Activated T-cell treated with anti-CD3 and anti-CD28 coated beads, Interleukin-2, amount 50 U/mL, for 72 hours (primary cell): ENCODE data around the gene CDCP1. TPM values are rescaled to one million over a fixed set of nuclear protein-coding genes. Genes with fewer than 3 reads are reported as not detected.

Experiments
- ATAC-seq, 2 donors: fragments of 150-1000 bp; cut with Tn5 transposase; replicated peaks in 1 of 2; 2 replicates each; pipeline ENCODE4 v1.10.0; 2021; ENCODE audit warnings: moderate library complexity in 2 of 2, mild to moderate bottlenecking in 1 of 2
- DNase-seq, 2 donors: peaks; one replicate each; pipeline ENCODE4 v3.0.0; 2021 to 2022; ENCODE audit warnings: mixed read lengths in 1 of 2
- H3K27ac Mint-ChIP-seq: one replicate; pipeline ENCODE4 v1.8.0; 2022; ENCODE audit warnings: mild to moderate bottlenecking, moderate library complexity, mixed read lengths
- H3K27me3 Mint-ChIP-seq: one replicate; pipeline ENCODE4 v1.8.0; 2022; ENCODE audit warnings: low read depth, mixed read lengths
- H3K36me3 Mint-ChIP-seq, 2 donors: one replicate each; pipeline ENCODE4 v1.8.0; 2022; ENCODE audit warnings: mixed read lengths in 2 of 2, mild to moderate bottlenecking in 1 of 2; ENCODE audit not compliant: insufficient read depth in 2 of 2
- H3K4me1 Mint-ChIP-seq: one replicate; pipeline ENCODE4 v1.8.0; 2022; ENCODE audit warnings: low read depth, mixed read lengths
- H3K4me3 Mint-ChIP-seq, 2 donors: one replicate each; pipeline ENCODE4 v1.8.0; 2022; ENCODE audit warnings: mild to moderate bottlenecking in 2 of 2, mixed read lengths in 2 of 2, moderate library complexity in 2 of 2
- H3K9me3 Mint-ChIP-seq, 2 donors: one replicate each; pipeline ENCODE4 v1.8.0; 2022; ENCODE audit warnings: mixed read lengths in 2 of 2
- total RNA-seq, 2 donors: library from RNA; stranded (reverse); gene quantifications; one replicate each; pipeline ENCODE4 v1.2.3, GENCODE V29; 2022

CDCP1 gene
- total RNA-seq: 1 to 10 TPM; 1.2 to 2.8 TPM

DNA sequence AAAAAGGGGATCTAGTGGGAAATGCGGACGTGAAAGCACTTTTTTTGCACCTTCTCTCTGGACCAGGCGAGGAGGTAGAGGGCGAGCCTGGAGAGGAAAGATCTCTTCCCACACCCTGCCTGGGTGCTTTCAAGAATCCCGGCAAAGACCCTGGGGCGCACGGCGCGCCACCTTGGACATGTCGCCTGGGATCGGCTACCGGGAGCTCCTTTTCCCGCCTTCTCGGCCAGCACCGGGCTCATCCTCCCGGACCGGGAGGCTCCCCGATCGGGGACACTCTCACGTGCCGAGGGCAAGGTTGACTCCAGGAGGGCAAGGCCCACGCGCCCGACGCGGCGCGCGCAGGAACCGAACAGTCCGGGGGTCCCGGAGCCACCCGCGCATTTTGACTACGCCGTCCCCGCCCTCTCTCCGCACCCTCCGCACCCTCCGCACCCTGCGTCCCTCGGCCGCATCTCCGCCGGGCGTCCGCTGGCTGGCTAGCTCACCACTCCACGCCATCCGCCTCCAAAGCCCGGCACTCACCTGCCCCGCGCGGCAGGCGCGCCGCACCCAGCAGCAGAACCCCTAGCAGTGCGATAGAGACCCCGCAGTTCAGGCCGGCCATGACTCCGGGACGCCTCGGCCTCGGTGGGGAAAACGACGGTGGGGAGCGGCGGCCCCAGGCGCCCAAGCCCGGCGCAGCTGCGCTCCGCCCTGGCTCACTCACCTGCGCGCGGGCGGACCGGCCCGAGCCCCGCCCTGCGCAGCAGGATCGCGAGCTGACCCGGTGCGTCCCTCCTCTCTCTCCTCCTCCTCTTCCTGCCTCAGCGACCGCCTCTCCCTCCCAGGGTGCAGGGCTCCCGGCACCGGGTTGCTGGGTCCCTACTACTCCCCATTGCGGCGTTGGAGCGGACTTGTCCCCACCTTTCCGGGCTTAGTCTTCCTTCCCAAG is at the start of gene CDCP1:
Gene CDCP1 (minus strand): TSS at position 698 of the 934 bp plus-strand sequence. CDS start 91 bp downstream, at position 607.
- peaks cover 27% of the 10 kb centered on the region for H3K4me1 Mint-ChIP-seq
- H3K36me3 Mint-ChIP-seq: peaks cover 8 to 13% of the 10 kb centered on the region in 2 donors
- peaks cover 8 to 9% of the 10 kb centered on the region in 2 donors for H3K9me3 Mint-ChIP-seq
- peak within 1 kb of the TSS; percentile 55 for H3K27ac Mint-ChIP-seq
- peak within 1 kb of the TSS; percentile 84 to 89 for H3K4me3 Mint-ChIP-seq
- DNase-seq: peak; percentile 8 to 9
- peak; percentile 59 to 76 for ATAC-seq
- H3K27me3 Mint-ChIP-seq: peaks cover 51% of the 10 kb centered on the region

DNA sequence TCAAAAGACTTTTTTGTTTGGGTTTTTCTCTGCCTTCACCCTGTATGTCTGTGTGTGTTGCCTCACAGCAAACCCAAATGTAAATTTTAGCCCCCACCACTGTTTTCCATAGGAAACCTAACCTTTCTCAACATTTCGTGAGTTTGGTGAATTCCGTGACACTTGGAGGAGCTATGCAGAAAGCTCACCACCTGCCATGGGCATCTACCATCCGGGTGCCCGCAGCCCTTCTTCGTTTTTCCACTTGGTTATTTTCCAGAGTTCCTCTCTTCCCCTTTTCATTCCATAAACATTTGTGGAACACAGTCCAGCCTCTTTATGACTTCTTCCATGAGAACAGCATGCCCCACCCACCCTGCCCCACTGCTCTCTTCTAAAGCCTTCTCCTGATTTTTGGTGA is 48.6 kb upstream of the CDCP1 start:
- Mint-ChIP-seq H3K4me1 (no peaks in the 10 kb centered on the region), H3K9me3 (no peaks in the 10 kb centered on the region), H3K4me3 (no peak overlapping the region), H3K27ac (no peak overlapping the region), H3K36me3 (no peaks in the 10 kb centered on the region), H3K27me3 (peaks cover 30% of the 10 kb centered on the region)
- DNase-seq: no peak
- no peak for ATAC-seq

GRCh38 chr3:45191924-45192417 is 45.8 kb upstream of the CDCP1 start:
- Mint-ChIP-seq H3K4me1 (peaks cover 19% of the 10 kb centered on the region), H3K27ac (no peak overlapping the region), H3K9me3 (no peaks in the 10 kb centered on the region), H3K4me3 (no peak overlapping the region), H3K36me3 (no peaks in the 10 kb centered on the region), H3K27me3 (peaks cover 10% of the 10 kb centered on the region)
- no peak for ATAC-seq
- DNase-seq: no peak

- peaks cover 10% of the 10 kb centered on the region for H3K27me3 Mint-ChIP-seq
- ATAC-seq (no peak), DNase-seq (no peak)
- no peaks in the 10 kb centered on the region for H3K36me3 Mint-ChIP-seq
- H3K4me1 Mint-ChIP-seq: peaks cover 19% of the 10 kb centered on the region
- no peaks in the 10 kb centered on the region for H3K9me3 Mint-ChIP-seq
- no peak overlapping the region for H3K4me3 Mint-ChIP-seq
- H3K27ac Mint-ChIP-seq: no peak overlapping the region
Observed at GRCh38 chr3:45191424-45191823, 45.2 kb upstream of the CDCP1 start.

GRCh38 chr3:45188719-45189659 is 42.8 kb upstream of the CDCP1 start:
- ATAC-seq: no peak
- Mint-ChIP-seq H3K4me1 (peaks cover 20% of the 10 kb centered on the region), H3K27me3 (no peaks in the 10 kb centered on the region), H3K36me3 (no peaks in the 10 kb centered on the region), H3K4me3 (no peak overlapping the region), H3K27ac (no peak overlapping the region), H3K9me3 (no peaks in the 10 kb centered on the region)
- DNase-seq: no peak

GRCh38 chr3:45187694-45188141 is 41.5 kb upstream of the CDCP1 start:
- ATAC-seq: peak; percentile 73 to 87
- H3K4me1 Mint-ChIP-seq: peaks cover 32% of the 10 kb centered on the region
- H3K36me3 Mint-ChIP-seq: no peaks in the 10 kb centered on the region
- no peak overlapping the region for H3K4me3 Mint-ChIP-seq
- H3K9me3 Mint-ChIP-seq: no peaks in the 10 kb centered on the region
- no peaks in the 10 kb centered on the region for H3K27me3 Mint-ChIP-seq
- H3K27ac Mint-ChIP-seq: no peak overlapping the region
- DNase-seq: peak in 1 of 2 donors; percentile 22

DNA sequence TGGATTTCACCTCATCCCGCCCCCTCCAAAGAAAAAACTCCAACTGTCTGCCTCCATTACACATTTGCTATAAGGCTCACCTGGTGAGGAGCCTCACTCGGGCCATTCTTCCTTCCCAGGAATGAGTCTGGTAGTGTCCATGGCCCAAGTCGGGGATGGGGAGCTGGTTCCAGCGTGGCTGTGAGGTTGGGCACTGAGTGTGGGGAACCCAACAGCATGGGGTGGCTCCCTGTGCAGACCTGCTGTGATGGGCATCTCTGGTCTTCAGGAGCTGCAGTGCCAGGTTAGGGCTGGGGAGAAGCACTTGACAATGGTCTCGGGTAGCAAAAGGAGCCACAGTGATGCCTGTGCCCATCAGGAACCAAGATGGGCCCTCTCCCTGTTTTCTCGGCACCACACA is 40.7 kb upstream of the CDCP1 start:
- H3K36me3 Mint-ChIP-seq: no peaks in the 10 kb centered on the region
- no peak overlapping the region for H3K27ac Mint-ChIP-seq
- no peak overlapping the region for H3K4me3 Mint-ChIP-seq
- DNase-seq (no peak), ATAC-seq (no peak)
- peaks cover 34% of the 10 kb centered on the region for H3K4me1 Mint-ChIP-seq
- H3K27me3 Mint-ChIP-seq: no peaks in the 10 kb centered on the region
- H3K9me3 Mint-ChIP-seq: no peaks in the 10 kb centered on the region

- Mint-ChIP-seq H3K27ac (no peak overlapping the region), H3K36me3 (no peaks in the 10 kb centered on the region), H3K9me3 (no peaks in the 10 kb centered on the region), H3K4me1 (peaks cover 34% of the 10 kb centered on the region), H3K27me3 (no peaks in the 10 kb centered on the region), H3K4me3 (no peak overlapping the region)
- DNase-seq (no peak), ATAC-seq (no peak)
Observed at GRCh38 chr3:45185461-45185860, 39.3 kb upstream of the CDCP1 start.

DNA sequence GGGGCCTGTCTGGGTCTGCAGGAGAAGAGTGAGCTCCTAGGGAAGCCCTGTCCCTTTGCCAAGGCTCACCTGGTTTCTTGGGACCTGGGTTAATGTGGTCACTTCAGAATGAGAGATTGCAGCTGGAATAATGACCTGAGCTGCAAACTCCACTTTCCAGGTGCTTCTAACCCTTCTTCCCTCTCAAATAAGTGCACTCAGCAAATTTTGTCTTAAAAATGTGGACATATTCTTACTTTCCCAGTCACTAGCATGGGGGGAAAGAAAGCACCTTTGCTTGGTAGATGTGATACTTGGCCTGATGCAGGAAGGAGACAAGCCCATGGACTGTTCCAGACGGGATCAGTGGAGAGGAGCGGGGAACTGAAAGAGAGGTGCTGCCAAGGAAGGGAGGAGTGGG is 38.9 kb upstream of the CDCP1 start:
- H3K4me1 Mint-ChIP-seq: peaks cover 34% of the 10 kb centered on the region
- no peak overlapping the region for H3K4me3 Mint-ChIP-seq
- DNase-seq (no peak), ATAC-seq (no peak)
- peaks cover under 1% of the 10 kb centered on the region for H3K27me3 Mint-ChIP-seq
- H3K36me3 Mint-ChIP-seq: no peaks in the 10 kb centered on the region
- no peaks in the 10 kb centered on the region for H3K9me3 Mint-ChIP-seq
- no peak overlapping the region for H3K27ac Mint-ChIP-seq

GRCh38 chr3:45183872-45184262 is 37.7 kb upstream of the CDCP1 start:
- H3K9me3 Mint-ChIP-seq: no peaks in the 10 kb centered on the region
- ATAC-seq (no peak), DNase-seq (no peak)
- peaks cover 32% of the 10 kb centered on the region for H3K4me1 Mint-ChIP-seq
- no peak overlapping the region for H3K27ac Mint-ChIP-seq
- no peak overlapping the region for H3K4me3 Mint-ChIP-seq
- H3K36me3 Mint-ChIP-seq: no peaks in the 10 kb centered on the region
- H3K27me3 Mint-ChIP-seq: peaks cover 10% of the 10 kb centered on the region

GRCh38 chr3:45182915-45183871 is 37.0 kb upstream of the CDCP1 start:
- H3K4me1 Mint-ChIP-seq: peaks cover 26% of the 10 kb centered on the region
- no peak overlapping the region for H3K4me3 Mint-ChIP-seq
- H3K27ac Mint-ChIP-seq: no peak overlapping the region
- DNase-seq: no peak
- no peaks in the 10 kb centered on the region for H3K36me3 Mint-ChIP-seq
- H3K9me3 Mint-ChIP-seq: no peaks in the 10 kb centered on the region
- no peak for ATAC-seq
- peaks cover 10% of the 10 kb centered on the region for H3K27me3 Mint-ChIP-seq

DNA sequence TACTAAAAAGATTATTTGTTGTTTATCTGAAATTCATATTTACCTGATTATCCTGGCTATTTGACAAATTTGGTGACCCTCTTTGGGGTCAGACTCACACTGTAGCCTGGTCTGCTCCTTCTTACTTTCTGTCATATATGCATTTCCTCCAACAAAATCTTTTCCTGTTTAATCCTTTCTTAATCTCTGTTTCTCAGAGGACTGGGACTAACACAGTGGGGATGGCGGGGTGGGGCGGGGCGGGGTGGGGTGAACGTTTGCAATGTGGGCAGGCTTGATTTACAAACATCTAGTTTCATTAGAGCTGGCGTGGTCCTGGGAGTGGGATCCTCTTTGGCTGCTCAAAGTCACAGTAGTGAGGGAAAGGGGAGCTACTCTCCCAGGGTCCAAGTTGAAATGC is 35.3 kb upstream of the CDCP1 start:
- Mint-ChIP-seq H3K36me3 (no peaks in the 10 kb centered on the region), H3K4me1 (peaks cover 15% of the 10 kb centered on the region), H3K9me3 (no peaks in the 10 kb centered on the region), H3K27me3 (peaks cover 10% of the 10 kb centered on the region), H3K4me3 (no peak overlapping the region), H3K27ac (no peak overlapping the region)
- no peak for ATAC-seq
- no peak for DNase-seq
